Right lobe of liver (tissue), 4 donors: ENCODE measurements around the gene BPIFB2.

Experiments used
- CTCF ChIP-seq, 4 donors: fragments of 200-600 bp in 3 of 4; fragments of 450-650 bp in 1 of 4; IDR thresholded peaks; one replicate each; pipeline versions ENCODE4 v1.5.1 to v1.8.0; 2016 to 2022; ENCODE audit warnings: antibody characterized with exemption in 4 of 4, mild to moderate bottlenecking in 2 of 4
- POLR2A ChIP-seq: fragments of 450-650 bp; IDR thresholded peaks from one replicate; pipeline ENCODE4 v1.6.1; 2017; ENCODE audit warnings: antibody characterized with exemption, mild to moderate bottlenecking
- donor health status: DM: no; HTN: no; CAD: no.
- donor health status: DM: no; HTN: no; CAD: no.
- donor health status: DM: no; HTN: yes; CAD: no.

GRCh38 chr20:32997431-32997830 is 10.1 kb upstream of the BPIFB2 start:
- TF ChIP-seq CTCF (IDR thresholded peaks at IDR 0.05) = no peak
- TF ChIP-seq POLR2A = no peak
